CD8-positive, alpha-beta memory T cell (primary cell): Measurements from ENCODE around the gene NTN5. TPM values are rescaled to one million over a fixed set of nuclear protein-coding genes. Genes with fewer than 3 reads are reported as not detected.
A peak's percentile ranks its signal among the peaks of the same experiment; 100 is the strongest.

Experiments used
- CTCF ChIA-PET: fragments of 350-600 bp; sonication (Branson Sonifier 250); formaldehyde crosslinking; loops from one replicate; lab custom pipeline; 2021; ENCODE audit warnings: antibody characterized with exemption; lab: Charles Lee
- POLR2A ChIA-PET: fragments of 350-600 bp; sonication (Branson Sonifier 250); formaldehyde crosslinking; loops from one replicate; lab custom pipeline; 2021; ENCODE audit warnings: antibody characterized with exemption; lab: Charles Lee
- DNase-seq, 5 donors: peaks; one replicate each; pipeline versions ENCODE4 v3.0.0 to v3.0.0-alpha.2; 2020 to 2022; ENCODE audit warnings: mixed read lengths in 1 of 5
- H3K27ac ChIP-seq: one replicate; pipeline ENCODE4 v1.7.0; 2013; ENCODE audit warnings: low read depth, mild to moderate bottlenecking, low read length, moderate library complexity
- H3K27me3 ChIP-seq: 2 replicates; pipeline ENCODE4 v1.7.0; 2013; ENCODE audit warnings: low read length, mild to moderate bottlenecking; ENCODE audit not compliant: insufficient read depth, poor library complexity, severe bottlenecking
- H3K36me3 ChIP-seq: 2 replicates; pipeline ENCODE4 v1.7.0; 2013; ENCODE audit warnings: mild to moderate bottlenecking, low read length, moderate library complexity; ENCODE audit not compliant: insufficient read depth
- H3K4me1 ChIP-seq: 2 replicates; pipeline ENCODE4 v1.7.0; 2013; ENCODE audit warnings: mild to moderate bottlenecking, low read length, moderate library complexity; ENCODE audit not compliant: insufficient read depth
- H3K4me3 ChIP-seq: 2 replicates; pipeline ENCODE4 v1.7.0; 2013; ENCODE audit warnings: mild to moderate bottlenecking, low read length
- H3K9me3 ChIP-seq: 2 replicates; pipeline ENCODE4 v1.7.0; 2013; ENCODE audit warnings: mild to moderate bottlenecking, low read length
- H3K27ac Mint-ChIP-seq, 8 donors: one replicate each; pipeline ENCODE4 v1.8.0; 2020 to 2021; ENCODE audit warnings: mixed read lengths in 8 of 8, mild to moderate bottlenecking in 6 of 8, inconsistent platforms in 3 of 8, moderate library complexity in 3 of 8
- H3K27me3 Mint-ChIP-seq, 2 donors: one replicate each; pipeline ENCODE4 v1.8.0; 2020 to 2021; ENCODE audit warnings: mixed read lengths in 2 of 2, mild to moderate bottlenecking in 1 of 2, moderate library complexity in 1 of 2
- H3K36me3 Mint-ChIP-seq, 3 donors: one replicate each; pipeline ENCODE4 v1.8.0; 2020 to 2021; ENCODE audit warnings: mixed read lengths in 3 of 3, inconsistent platforms in 1 of 3, mild to moderate bottlenecking in 1 of 3
- H3K4me1 Mint-ChIP-seq, 3 donors: one replicate each; pipeline ENCODE4 v1.8.0; 2020 to 2021; ENCODE audit warnings: mixed read lengths in 3 of 3, inconsistent platforms in 1 of 3, mild to moderate bottlenecking in 1 of 3
- H3K4me3 Mint-ChIP-seq, 7 donors: one replicate each; pipeline ENCODE4 v1.8.0; 2020 to 2021; ENCODE audit warnings: mixed read lengths in 7 of 7, mild to moderate bottlenecking in 6 of 7, moderate library complexity in 4 of 7, inconsistent platforms in 2 of 7
- H3K9me3 Mint-ChIP-seq, 5 donors: one replicate each; pipeline ENCODE4 v1.8.0; 2020 to 2022; ENCODE audit warnings: mixed read lengths in 5 of 5, mild to moderate bottlenecking in 3 of 5, moderate library complexity in 2 of 5, inconsistent platforms in 1 of 5
- polyA plus RNA-seq: library from polyadenylated mRNA; unstranded; fragments of 300-500 nt; fragmentation: Illumina TruSeq; gene quantifications from one replicate; pipeline ENCODE4 v1.2.3, GENCODE V29; 2021
- total RNA-seq, 2 experiments: library from RNA; stranded (reverse); gene quantifications; one replicate each; pipeline ENCODE4 v1.2.3, GENCODE V29; 2021

Gene NTN5
- total and polyA plus RNA-seq, 3 experiments from 2014 or later = 0.11 to 0.33 TPM; not detected in 1

GRCh38 chr19:48637948-48638830 is 34.6 kb downstream of the NTN5 start:
- peak overlapping the region; percentile 88 to 100 (median 98) for H3K27ac Mint-ChIP-seq
- CTCF ChIA-PET = interaction anchor here (0.7 to 2.3 kb wide), 3 partner anchors 8 to 29 kb away, joined by 3 to 14 read pairs (median 4); partner anchors contain the start of gene CA11
- peak overlapping the region; percentile 93 for H3K4me3 ChIP-seq

GRCh38 chr19:48637449-48637947 is 35.3 kb downstream of the NTN5 start:
- Mint-ChIP-seq H3K27me3 (peaks cover 0 to 2% of the 10 kb centered on the region in 2 donors), H3K36me3 (peaks cover 0 to 28% (median 0%) of the 10 kb centered on the region in 3 donors), H3K27ac (peak overlapping the region; percentile 88 to 100 (median 98)), H3K9me3 (peaks cover 0 to 2% (median 0%) of the 10 kb centered on the region in 5 donors), H3K4me3 (peak overlapping the region; percentile 84 to 100 (median 98)), H3K4me1 (peaks cover 35 to 67% (median 42%) of the 10 kb centered on the region in 3 donors)
- Histone ChIP-seq H3K36me3 (peaks cover 10% of the 10 kb centered on the region), H3K9me3 (no peaks in the 10 kb centered on the region), H3K27ac (peak overlapping the region; percentile 97), H3K27me3 (no peaks in the 10 kb centered on the region), H3K4me1 (peaks cover 44% of the 10 kb centered on the region), H3K4me3 (peak overlapping the region; percentile 97)
- DNase-seq = peak; percentile 99 to 100 (median 100)
- ChIA-PET CTCF (interaction anchor here (0.7 to 2.3 kb wide), 3 partner anchors 8 to 28 kb away, joined by 3 to 14 read pairs (median 4); partner anchors contain the start of gene CA11), POLR2A (interaction anchor here (0.5 to 2.7 kb wide), 8 partner anchors 8 to 388 kb away, joined by 3 to 23 read pairs (median 4); partner anchors contain the start of genes CA11, RPL18 and SPHK2)

More at GRCh38 chr19:48637948-48638830, 34.6 kb downstream of the NTN5 start:
- H3K9me3 ChIP-seq = no peaks in the 10 kb centered on the region
- H3K27me3 ChIP-seq = no peaks in the 10 kb centered on the region
- peaks cover 0 to 21% (median 0%) of the 10 kb centered on the region in 3 donors for H3K36me3 Mint-ChIP-seq
- POLR2A ChIA-PET = interaction anchor here (0.5 to 2.7 kb wide), 10 partner anchors 8 to 1364 kb away, joined by 3 to 23 read pairs (median 4); partner anchors contain the start of genes CA11, RPL18 and SPHK2
- H3K4me3 Mint-ChIP-seq = peak overlapping the region; percentile 84 to 100 (median 98)
- peak in 4 of 5 donors; percentile 76 to 93 (median 86) for DNase-seq
- H3K36me3 ChIP-seq = peaks cover 3% of the 10 kb centered on the region
- H3K9me3 Mint-ChIP-seq = peaks cover 0 to 2% (median 0%) of the 10 kb centered on the region in 5 donors
- H3K27ac ChIP-seq = peak overlapping the region; percentile 97
- H3K27me3 Mint-ChIP-seq = peaks cover 0 to 2% of the 10 kb centered on the region in 2 donors
- H3K4me1 ChIP-seq = peaks cover 37% of the 10 kb centered on the region
- H3K4me1 Mint-ChIP-seq = peaks cover 35 to 63% (median 42%) of the 10 kb centered on the region in 3 donors

GRCh38 chr19:48636859-48637448 is 35.9 kb downstream of the NTN5 start, which contains the start of gene DBP:
DBP (minus strand) TSS chr19:48637379; CDS start chr19:48636994, 385 bp downstream.
- H3K4me1 ChIP-seq = peaks cover 45% of the 10 kb centered on the region
- peaks cover 11% of the 10 kb centered on the region for H3K36me3 ChIP-seq
- peak within 1 kb of the TSS; percentile 97 for H3K27ac ChIP-seq
- no peaks in the 10 kb centered on the region for H3K27me3 ChIP-seq
- H3K27ac Mint-ChIP-seq = peak within 1 kb of the TSS; percentile 88 to 100 (median 98)
- H3K9me3 ChIP-seq = no peaks in the 10 kb centered on the region
- peak within 1 kb of the TSS; percentile 97 for H3K4me3 ChIP-seq
- peaks cover 0 to 33% (median 0%) of the 10 kb centered on the region in 3 donors for H3K36me3 Mint-ChIP-seq
- H3K4me3 Mint-ChIP-seq = peak within 1 kb of the TSS; percentile 84 to 100 (median 98)
- peaks cover 0 to 2% (median 0%) of the 10 kb centered on the region in 5 donors for H3K9me3 Mint-ChIP-seq
- DNase-seq = peak in 2 of 5 donors; percentile 20 to 67
- H3K27me3 Mint-ChIP-seq = peaks cover 0 to 2% of the 10 kb centered on the region in 2 donors
- POLR2A ChIA-PET = interaction anchor here (0.9 to 2.7 kb wide), 6 partner anchors 9 to 387 kb away, joined by 3 to 23 read pairs (median 5); partner anchors contain the start of genes CA11, RPL18 and SPHK2
- peaks cover 35 to 69% (median 42%) of the 10 kb centered on the region in 3 donors for H3K4me1 Mint-ChIP-seq
- CTCF ChIA-PET = interaction anchor here (1.2 to 2.3 kb wide), 2 partner anchors 9 to 28 kb away, joined by 3 to 14 read pairs; partner anchors contain the start of gene CA11

- Histone ChIP-seq H3K27me3 (no peaks in the 10 kb centered on the region), H3K9me3 (no peaks in the 10 kb centered on the region), H3K4me3 (peak overlapping the region; percentile 97), H3K36me3 (peaks cover 19% of the 10 kb centered on the region), H3K4me1 (peaks cover 45% of the 10 kb centered on the region), H3K27ac (peak overlapping the region; percentile 97)
- H3K4me1 Mint-ChIP-seq = peaks cover 35 to 68% (median 40%) of the 10 kb centered on the region in 3 donors
- H3K9me3 Mint-ChIP-seq = peaks cover 0 to 2% (median 0%) of the 10 kb centered on the region in 5 donors
- peak overlapping the region; percentile 84 to 100 (median 98) for H3K4me3 Mint-ChIP-seq
- peak in 3 of 5 donors; percentile 28 to 62 (median 45) for DNase-seq
- ChIA-PET CTCF (interaction anchor here (2.3 kb wide), 1 partner anchor 10 kb away, joined by 14 read pairs; the partner anchor contains the start of gene CA11), POLR2A (interaction anchor here (0.5 to 2.7 kb wide), 3 partner anchors 10 to 17 kb away, joined by 4 to 23 read pairs (median 15); partner anchors contain the start of genes CA11, RPL18 and SPHK2)
- peaks cover 0 to 2% of the 10 kb centered on the region in 2 donors for H3K27me3 Mint-ChIP-seq
- peaks cover 0 to 40% (median 0%) of the 10 kb centered on the region in 3 donors for H3K36me3 Mint-ChIP-seq
- peak overlapping the region; percentile 83 to 98 (median 94) for H3K27ac Mint-ChIP-seq
Observed at GRCh38 chr19:48635966-48636858, 36.6 kb downstream of the NTN5 start.

- H3K4me1 ChIP-seq = peaks cover 45% of the 10 kb centered on the region
- ChIA-PET POLR2A (interaction anchor here (2.7 to 2.8 kb wide), 2 partner anchors 10 to 16 kb away, joined by 13 to 23 read pairs; partner anchors contain the start of genes CA11, RPL18 and SPHK2), CTCF (interaction anchor here (1.5 to 2.7 kb wide), 2 partner anchors 12 to 146 kb away, joined by 3 to 9 read pairs; no protein-coding TSS in a partner anchor)
- Mint-ChIP-seq H3K4me3 (peak overlapping the region; percentile 86 to 100 (median 98)), H3K27ac (peak overlapping the region; percentile 89 to 98 (median 94)), H3K4me1 (peaks cover 35 to 66% (median 40%) of the 10 kb centered on the region in 3 donors), H3K27me3 (peaks cover 0 to 2% of the 10 kb centered on the region in 2 donors), H3K36me3 (peaks cover 0 to 48% (median 0%) of the 10 kb centered on the region in 3 donors), H3K9me3 (peaks cover 0 to 2% (median 0%) of the 10 kb centered on the region in 5 donors)
- H3K36me3 ChIP-seq = peaks cover 24% of the 10 kb centered on the region
- no peaks in the 10 kb centered on the region for H3K27me3 ChIP-seq
- H3K27ac ChIP-seq = peak overlapping the region; percentile 97
- peak overlapping the region; percentile 97 for H3K4me3 ChIP-seq
- H3K9me3 ChIP-seq = no peaks in the 10 kb centered on the region
- DNase-seq = peak; percentile 64 to 81 (median 67)
Observed at GRCh38 chr19:48635263-48635965, 37.4 kb downstream of the NTN5 start.
